OCI-LY1 (cell line): Measurements from ENCODE around the gene MTERF4.

Source experiments
- H2AFZ ChIP-seq: fragments of 200-600 bp; sonication (generic), shearing (Covaris generic); 2 replicates; pipeline ENCODE4 v1.6.0; 2014; ENCODE audit warnings: antibody characterized with exemption, mild to moderate bottlenecking, low read length
- H3F3A ChIP-seq: fragments of 200-600 bp; sonication (generic), shearing (Covaris generic); 2 replicates; pipeline ENCODE4 v1.6.0; 2014; ENCODE audit warnings: mild to moderate bottlenecking, antibody characterized with exemption, low read length, moderate library complexity; ENCODE audit not compliant: insufficient read depth
- H3K27ac ChIP-seq: fragments of 200-600 bp; sonication (generic); 2 replicates; pipeline ENCODE4 v1.5.1; 2014; ENCODE audit warnings: low read length, mixed run types, mild to moderate bottlenecking, low read depth; ENCODE audit not compliant: poor library complexity, severe bottlenecking
- H3K27me3 ChIP-seq: fragments of 200-600 bp; sonication (generic); 2 replicates; pipeline ENCODE4 v1.6.0; 2014; ENCODE audit warnings: antibody characterized with exemption, mild to moderate bottlenecking, low read length, moderate library complexity; ENCODE audit not compliant: insufficient read depth
- H3K36me3 ChIP-seq: fragments of 200-600 bp; sonication (generic); 2 replicates; pipeline ENCODE4 v1.6.1; 2014; ENCODE audit warnings: mild to moderate bottlenecking, antibody characterized with exemption, low read length, moderate library complexity, mixed read lengths; ENCODE audit not compliant: insufficient read depth
- H3K4me1 ChIP-seq: fragments of 200-600 bp; sonication (generic); 2 replicates; pipeline ENCODE4 v1.5.1; 2014; ENCODE audit warnings: mild to moderate bottlenecking, low read length, moderate library complexity; ENCODE audit not compliant: insufficient read depth, severe bottlenecking
- H3K4me2 ChIP-seq: fragments of 200-600 bp; sonication (generic), shearing (Covaris generic); 2 replicates; pipeline ENCODE4 v1.6.1; 2014; ENCODE audit warnings: low read length
- H3K4me3 ChIP-seq: fragments of 200-600 bp; sonication (generic); 2 replicates; pipeline ENCODE4 v1.5.1; 2014; ENCODE audit warnings: low read length, low read depth, mild to moderate bottlenecking, mixed read lengths; ENCODE audit not compliant: poor library complexity, severe bottlenecking
- H3K79me2 ChIP-seq: fragments of 200-600 bp; shearing (Covaris generic); 2 replicates; pipeline ENCODE4 v1.6.1; 2016; ENCODE audit warnings: mixed run types, low read length, mixed read lengths; ENCODE audit not compliant: insufficient read depth
- H3K9ac ChIP-seq: fragments of 200-600 bp; sonication (generic), shearing (Covaris generic); 2 replicates; pipeline ENCODE4 v1.6.1; 2014; ENCODE audit warnings: mild to moderate bottlenecking, low read length, mixed read lengths
- H3K9me2 ChIP-seq: fragments of 200-600 bp; sonication (generic), shearing (Covaris generic); 2 replicates; pipeline ENCODE4 v1.6.1; 2014; ENCODE audit warnings: low read depth, mild to moderate bottlenecking, low read length, mixed read lengths
- H3K9me3 ChIP-seq: fragments of 200-600 bp; shearing (Covaris generic); 2 replicates; pipeline ENCODE4 v1.6.1; 2014; ENCODE audit warnings: low read length, mixed read lengths
- H4K20me1 ChIP-seq: fragments of 200-600 bp; sonication (generic), shearing (Covaris generic); 2 replicates; pipeline ENCODE4 v1.6.0; 2016; ENCODE audit warnings: mild to moderate bottlenecking, low read length; ENCODE audit not compliant: insufficient read depth
- EZH2 ChIP-seq: fragments of 200-600 bp; sonication (generic), shearing (Covaris generic); IDR thresholded peaks from 2 replicates; pipeline ENCODE4 v1.8.0; 2017; ENCODE audit warnings: borderline replicate concordance, mixed run types, mild to moderate bottlenecking, antibody characterized with exemption, low read length, moderate library complexity, mixed read lengths
- TF ChIP-seq, protein P1 (sequence below): fragments of 200-600 bp; sonication (generic), shearing (Covaris generic); IDR thresholded peaks from 2 replicates; pipeline ENCODE4 v1.5.1; 2017; ENCODE audit warnings: mild to moderate bottlenecking, antibody characterized with exemption, low read length, moderate library complexity, mixed read lengths

MTERF4 gene

DNA sequence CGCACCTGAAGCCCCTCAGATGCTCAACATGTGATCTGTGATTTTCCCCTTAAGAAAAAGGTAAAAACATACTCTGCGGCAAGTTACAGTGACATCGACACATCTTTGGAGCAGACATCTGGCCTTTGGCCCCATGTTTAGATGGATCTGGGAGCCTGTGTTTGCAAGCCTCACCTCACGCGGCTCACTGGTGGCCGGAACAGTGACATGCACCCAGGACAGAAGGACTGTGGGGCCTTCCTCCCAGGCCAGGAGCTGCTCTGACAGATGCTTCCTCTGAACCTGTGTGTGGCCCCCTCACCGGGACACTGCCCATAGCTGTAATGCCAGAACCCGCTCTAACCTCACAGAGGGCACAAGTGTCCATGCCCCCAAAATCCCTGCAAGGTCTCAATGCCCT lies 34.1 kb upstream of the MTERF4 start:
- Histone ChIP-seq H3K27ac (no peak overlapping the region), H3F3A (no peaks in the 10 kb centered on the region), H3K9me3 (no peaks in the 10 kb centered on the region), H3K36me3 (peaks cover 61% of the 10 kb centered on the region), H3K27me3 (no peaks in the 10 kb centered on the region), H2AFZ (no peak overlapping the region), H3K4me1 (no peaks in the 10 kb centered on the region), H4K20me1 (no peaks in the 10 kb centered on the region), H3K9me2 (no peaks in the 10 kb centered on the region), H3K9ac (no peak overlapping the region), H3K4me2 (no peak overlapping the region), H3K79me2 (no peaks in the 10 kb centered on the region), H3K4me3 (no peak overlapping the region)
- no peak for TF ChIP-seq EZH2
- TF ChIP-seq, protein P1, sequence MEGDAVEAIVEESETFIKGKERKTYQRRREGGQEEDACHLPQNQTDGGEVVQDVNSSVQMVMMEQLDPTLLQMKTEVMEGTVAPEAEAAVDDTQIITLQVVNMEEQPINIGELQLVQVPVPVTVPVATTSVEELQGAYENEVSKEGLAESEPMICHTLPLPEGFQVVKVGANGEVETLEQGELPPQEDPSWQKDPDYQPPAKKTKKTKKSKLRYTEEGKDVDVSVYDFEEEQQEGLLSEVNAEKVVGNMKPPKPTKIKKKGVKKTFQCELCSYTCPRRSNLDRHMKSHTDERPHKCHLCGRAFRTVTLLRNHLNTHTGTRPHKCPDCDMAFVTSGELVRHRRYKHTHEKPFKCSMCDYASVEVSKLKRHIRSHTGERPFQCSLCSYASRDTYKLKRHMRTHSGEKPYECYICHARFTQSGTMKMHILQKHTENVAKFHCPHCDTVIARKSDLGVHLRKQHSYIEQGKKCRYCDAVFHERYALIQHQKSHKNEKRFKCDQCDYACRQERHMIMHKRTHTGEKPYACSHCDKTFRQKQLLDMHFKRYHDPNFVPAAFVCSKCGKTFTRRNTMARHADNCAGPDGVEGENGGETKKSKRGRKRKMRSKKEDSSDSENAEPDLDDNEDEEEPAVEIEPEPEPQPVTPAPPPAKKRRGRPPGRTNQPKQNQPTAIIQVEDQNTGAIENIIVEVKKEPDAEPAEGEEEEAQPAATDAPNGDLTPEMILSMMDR, result no peak

DNA sequence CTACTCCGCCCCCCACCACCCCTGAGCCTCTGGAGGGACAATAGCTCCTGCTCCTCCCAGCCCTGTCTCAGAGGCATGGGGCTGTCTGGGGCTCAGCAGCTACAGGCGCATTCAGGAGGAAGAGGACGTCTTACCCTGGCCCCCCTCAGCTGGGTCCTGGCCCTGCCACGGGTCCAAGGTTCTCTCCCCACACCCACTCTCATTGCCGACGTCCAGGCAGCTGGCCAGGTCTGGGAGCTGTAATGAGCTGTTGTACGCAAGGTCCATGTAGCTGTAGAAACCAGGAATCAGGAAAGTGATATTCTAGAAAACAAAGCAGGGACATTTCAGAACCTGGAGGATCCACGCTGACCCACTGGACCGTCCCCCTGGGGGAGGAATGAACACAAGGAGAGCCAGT lies 33.6 kb upstream of the MTERF4 start:
- H3K9me3 ChIP-seq, result no peaks in the 10 kb centered on the region
- H3K4me2 ChIP-seq, result no peak overlapping the region
- H3K27ac ChIP-seq, result no peak overlapping the region
- no peaks in the 10 kb centered on the region for H4K20me1 ChIP-seq
- no peaks in the 10 kb centered on the region for H3K4me1 ChIP-seq
- H2AFZ ChIP-seq, result no peak overlapping the region
- no peaks in the 10 kb centered on the region for H3F3A ChIP-seq
- H3K36me3 ChIP-seq, result peaks cover 57% of the 10 kb centered on the region
- no peaks in the 10 kb centered on the region for H3K9me2 ChIP-seq
- no peak overlapping the region for H3K9ac ChIP-seq
- H3K27me3 ChIP-seq, result no peaks in the 10 kb centered on the region
- no peak for TF ChIP-seq EZH2
- TF ChIP-seq, protein P1, result no peak
- no peak overlapping the region for H3K4me3 ChIP-seq
- H3K79me2 ChIP-seq, result no peaks in the 10 kb centered on the region

DNA sequence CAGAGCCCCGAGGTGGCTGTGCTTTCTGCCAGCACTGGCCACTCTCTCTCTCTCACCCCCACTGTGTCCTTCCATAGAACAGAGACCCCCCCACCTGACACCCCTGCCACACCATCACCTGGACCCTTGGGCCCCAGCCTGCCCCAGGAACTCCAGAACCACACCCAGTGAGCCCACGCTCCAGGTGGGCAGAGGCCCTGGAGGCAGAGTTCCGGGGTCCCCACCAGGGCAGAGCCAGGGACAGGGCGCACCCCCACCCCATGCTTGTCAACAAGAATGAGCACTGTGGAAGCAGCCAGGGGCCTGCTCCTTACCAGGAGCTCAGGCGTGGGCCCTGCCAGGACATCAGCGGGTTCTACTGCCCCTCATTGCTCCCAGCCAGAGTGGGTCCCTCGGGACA lies 32.6 kb upstream of the MTERF4 start:
- Histone ChIP-seq H2AFZ (no peak overlapping the region), H3K4me1 (no peaks in the 10 kb centered on the region), H4K20me1 (no peaks in the 10 kb centered on the region), H3K36me3 (peaks cover 57% of the 10 kb centered on the region), H3K79me2 (no peaks in the 10 kb centered on the region), H3K9ac (no peak overlapping the region), H3K4me3 (no peak overlapping the region), H3K9me3 (no peaks in the 10 kb centered on the region), H3K9me2 (no peaks in the 10 kb centered on the region), H3K27ac (no peak overlapping the region), H3F3A (no peaks in the 10 kb centered on the region), H3K4me2 (no peak overlapping the region), H3K27me3 (no peaks in the 10 kb centered on the region)
- TF ChIP-seq, protein P1, result no peak
- no peak for TF ChIP-seq EZH2
